Osteoblast (primary cell): ENCODE results near the gene CFAP410. TPM values are rescaled to one million over a fixed set of nuclear protein-coding genes. Genes with fewer than 3 reads are reported as not detected.

Source experiments
- DNase-seq: peaks from one replicate; pipeline ENCODE4 v3.0.0; 2011; ENCODE audit warnings: low spot score, mixed read lengths; ENCODE audit not compliant: insufficient read length; ENCODE audit errors: missing footprints
- H2AFZ ChIP-seq: 2 replicates; pipeline ENCODE4 v1.6.0; 2011; ENCODE audit warnings: mild to moderate bottlenecking, low read length
- H3K27ac ChIP-seq: 2 replicates; pipeline ENCODE4 v1.5.1; 2011; ENCODE audit warnings: mild to moderate bottlenecking, low read depth, low read length, moderate library complexity
- H3K27me3 ChIP-seq: 2 replicates; pipeline ENCODE4 v1.6.0; 2012; ENCODE audit warnings: mild to moderate bottlenecking, control low read depth, inconsistent platforms, low read length, moderate library complexity; ENCODE audit not compliant: insufficient read depth
- H3K36me3 ChIP-seq: 2 replicates; pipeline ENCODE4 v1.5.1; 2011; ENCODE audit warnings: mild to moderate bottlenecking, low read length, control low read depth, moderate library complexity; ENCODE audit not compliant: insufficient read depth
- H3K4me1 ChIP-seq: 2 replicates; pipeline ENCODE4 v1.5.1; 2011; ENCODE audit warnings: mild to moderate bottlenecking, low read length, control low read depth, moderate library complexity; ENCODE audit not compliant: insufficient read depth
- H3K4me2 ChIP-seq: 2 replicates; pipeline ENCODE4 v1.6.0; 2011; ENCODE audit warnings: mild to moderate bottlenecking, low read length; ENCODE audit not compliant: insufficient read depth
- H3K4me3 ChIP-seq: fragments of 200-600 bp; sonication (generic); 3 replicates; pipeline ENCODE4 v1.5.1; 2012; ENCODE audit warnings: mild to moderate bottlenecking, low read length, inconsistent platforms; ENCODE audit not compliant: insufficient read depth
- H3K79me2 ChIP-seq: 2 replicates; pipeline ENCODE4 v1.6.0; 2012; ENCODE audit warnings: mild to moderate bottlenecking, low read length, control low read depth, inconsistent platforms; ENCODE audit not compliant: insufficient read depth
- H3K9me3 ChIP-seq: 2 replicates; pipeline ENCODE4 v1.5.1; 2011; ENCODE audit warnings: low read depth, low read length, control low read depth
- H4K20me1 ChIP-seq: 2 replicates; pipeline ENCODE4 v1.6.0; 2012; ENCODE audit warnings: mild to moderate bottlenecking, low read length, control low read depth; ENCODE audit not compliant: insufficient read depth
- total RNA-seq: library from RNA; depleted of rRNA; stranded (reverse); fragments of >200 nt; gene quantifications from 2 replicates; pipeline ENCODE4 v1.2.3, GENCODE V29; 2012
- TF ChIP-seq, protein P1 (sequence below): IDR thresholded peaks from 2 replicates; pipeline ENCODE4 v1.5.1; 2011; ENCODE audit warnings: mild to moderate bottlenecking, low read depth, low read length, moderate library complexity; ENCODE audit errors: extremely low read depth

CFAP410 gene
- total RNA-seq, 1 donor = 14.5 TPM

DNA sequence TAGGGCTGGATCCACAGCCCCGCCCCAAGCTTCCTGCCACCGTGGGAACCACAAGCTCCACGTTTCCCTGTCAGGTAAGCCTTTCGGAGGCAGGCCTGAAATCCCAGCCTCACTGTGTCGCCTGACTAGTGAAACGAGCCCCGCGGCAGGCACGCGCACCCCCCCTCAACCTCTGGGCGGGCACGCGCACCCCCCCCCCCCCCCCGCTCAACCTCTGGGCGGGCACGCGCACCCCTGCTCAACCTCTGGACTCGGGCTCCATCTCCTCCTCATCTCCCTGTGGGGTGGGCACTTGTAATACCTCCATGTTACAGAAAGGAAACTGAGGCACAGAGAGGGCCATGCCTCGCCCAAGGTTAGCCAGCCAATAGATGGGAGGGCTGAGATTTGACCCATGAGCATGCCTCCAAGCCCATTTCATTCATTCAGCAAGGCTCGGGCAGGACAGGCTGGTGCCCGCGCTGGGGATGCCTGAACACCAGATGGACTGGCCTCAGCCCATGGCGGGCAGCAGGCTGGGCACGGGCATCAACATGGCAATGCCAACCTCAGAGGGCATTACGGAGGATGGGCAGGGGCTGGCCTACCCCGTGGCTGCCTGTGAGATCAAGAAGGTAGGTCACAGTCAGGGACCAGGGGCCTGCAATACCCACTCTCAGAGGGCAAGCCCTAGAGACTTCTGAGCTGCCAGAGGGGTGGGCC, 4.7 kb downstream of the CFAP410 start:
- peaks cover 7% of the 10 kb centered on the region for H3K4me1 ChIP-seq
- no peaks in the 10 kb centered on the region for H3K27me3 ChIP-seq

DNA sequence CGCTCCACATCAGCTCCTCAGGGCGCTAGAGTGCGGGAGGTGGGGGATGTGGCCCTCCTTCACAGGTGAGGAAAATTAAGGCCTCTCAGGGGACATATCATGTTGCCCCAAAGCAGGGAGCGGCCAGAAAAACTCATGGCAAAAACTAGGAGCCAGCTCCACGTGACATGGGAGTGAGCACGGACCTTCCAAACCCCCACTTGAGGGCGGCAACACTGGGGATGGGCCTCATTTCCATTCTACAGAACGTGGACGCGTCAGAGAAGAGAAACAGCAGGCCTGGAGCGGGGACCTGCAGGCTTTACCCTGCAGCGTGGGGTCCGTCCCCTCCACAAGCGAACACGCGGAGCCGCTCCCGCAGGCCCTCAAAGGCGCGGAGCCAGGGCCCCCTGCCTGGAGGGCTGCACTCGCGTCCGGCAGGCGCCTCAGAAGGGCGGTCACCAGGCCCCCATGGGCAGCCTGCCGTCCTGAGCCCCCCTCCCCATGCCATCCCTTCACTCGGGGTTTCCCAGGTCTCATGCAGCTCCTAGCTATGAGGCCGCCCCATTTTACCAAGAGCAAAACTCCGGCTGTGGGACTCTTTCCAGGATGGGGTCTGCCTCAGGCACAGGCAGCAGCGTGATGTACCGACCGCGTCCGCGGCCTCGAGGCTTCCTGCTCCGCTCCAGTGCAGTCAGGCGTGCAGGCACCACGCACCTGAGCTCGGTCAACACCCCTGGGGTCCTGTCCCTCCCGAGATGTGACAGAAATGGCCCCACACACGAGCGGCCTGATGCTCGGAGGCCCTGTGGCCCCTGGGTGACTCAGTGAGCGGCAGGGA, 5.5 kb downstream of the CFAP410 start:
- H3K36me3 ChIP-seq = peaks cover 6% of the 10 kb centered on the region
- H4K20me1 ChIP-seq = peaks cover 3% of the 10 kb centered on the region
- H3K79me2 ChIP-seq = no peaks in the 10 kb centered on the region
- H3K9me3 ChIP-seq = no peaks in the 10 kb centered on the region
- H3K27ac ChIP-seq = no peak overlapping the region
- no peak for DNase-seq
- no peak overlapping the region for H3K4me3 ChIP-seq
- TF ChIP-seq, protein P1, sequence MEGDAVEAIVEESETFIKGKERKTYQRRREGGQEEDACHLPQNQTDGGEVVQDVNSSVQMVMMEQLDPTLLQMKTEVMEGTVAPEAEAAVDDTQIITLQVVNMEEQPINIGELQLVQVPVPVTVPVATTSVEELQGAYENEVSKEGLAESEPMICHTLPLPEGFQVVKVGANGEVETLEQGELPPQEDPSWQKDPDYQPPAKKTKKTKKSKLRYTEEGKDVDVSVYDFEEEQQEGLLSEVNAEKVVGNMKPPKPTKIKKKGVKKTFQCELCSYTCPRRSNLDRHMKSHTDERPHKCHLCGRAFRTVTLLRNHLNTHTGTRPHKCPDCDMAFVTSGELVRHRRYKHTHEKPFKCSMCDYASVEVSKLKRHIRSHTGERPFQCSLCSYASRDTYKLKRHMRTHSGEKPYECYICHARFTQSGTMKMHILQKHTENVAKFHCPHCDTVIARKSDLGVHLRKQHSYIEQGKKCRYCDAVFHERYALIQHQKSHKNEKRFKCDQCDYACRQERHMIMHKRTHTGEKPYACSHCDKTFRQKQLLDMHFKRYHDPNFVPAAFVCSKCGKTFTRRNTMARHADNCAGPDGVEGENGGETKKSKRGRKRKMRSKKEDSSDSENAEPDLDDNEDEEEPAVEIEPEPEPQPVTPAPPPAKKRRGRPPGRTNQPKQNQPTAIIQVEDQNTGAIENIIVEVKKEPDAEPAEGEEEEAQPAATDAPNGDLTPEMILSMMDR = no peak
- no peak overlapping the region for H2AFZ ChIP-seq
- peaks cover 6% of the 10 kb centered on the region for H3K4me1 ChIP-seq
- H3K4me2 ChIP-seq = no peak overlapping the region
- no peaks in the 10 kb centered on the region for H3K27me3 ChIP-seq

More for the DNA sequence above, 4.7 kb downstream of the CFAP410 start:
- H3K4me3 ChIP-seq = no peak overlapping the region
- H3K27ac ChIP-seq = no peak overlapping the region
- H4K20me1 ChIP-seq = peaks cover 3% of the 10 kb centered on the region
- TF ChIP-seq, protein P1 = no peak
- H3K9me3 ChIP-seq = no peaks in the 10 kb centered on the region
- no peaks in the 10 kb centered on the region for H3K79me2 ChIP-seq
- peaks cover 6% of the 10 kb centered on the region for H3K36me3 ChIP-seq
- H2AFZ ChIP-seq = no peak overlapping the region
- no peak for DNase-seq
- no peak overlapping the region for H3K4me2 ChIP-seq

DNA sequence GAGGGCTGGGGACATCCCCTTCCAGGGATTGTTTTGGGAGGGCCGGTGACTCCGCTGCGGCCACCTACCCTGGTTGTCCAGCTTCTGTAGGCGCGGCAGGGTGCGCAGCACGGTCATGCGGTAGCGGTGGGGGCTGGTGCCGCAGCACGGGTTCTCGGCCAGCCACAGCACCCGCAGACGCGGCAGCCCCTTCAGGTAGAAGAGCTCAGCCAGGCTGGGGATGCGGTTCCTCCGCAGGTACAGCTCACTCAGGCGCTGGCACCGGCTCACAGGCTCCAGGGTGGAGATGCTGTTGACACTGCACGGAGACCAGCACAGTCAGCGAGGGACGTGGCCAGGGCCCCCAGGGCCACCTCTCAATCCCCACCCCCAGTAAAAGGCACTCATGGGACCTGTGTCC, 6.2 kb downstream of the CFAP410 start:
- DNase-seq = no peak
- Histone ChIP-seq H3K9me3 (no peaks in the 10 kb centered on the region), H3K27ac (no peak overlapping the region), H3K79me2 (no peaks in the 10 kb centered on the region), H3K36me3 (peaks cover 6% of the 10 kb centered on the region), H3K4me1 (peaks cover 1% of the 10 kb centered on the region), H3K27me3 (no peaks in the 10 kb centered on the region), H3K4me3 (no peak overlapping the region), H3K4me2 (no peak overlapping the region), H2AFZ (no peak overlapping the region), H4K20me1 (no peaks in the 10 kb centered on the region)
- TF ChIP-seq, protein P1 = no peak

DNA sequence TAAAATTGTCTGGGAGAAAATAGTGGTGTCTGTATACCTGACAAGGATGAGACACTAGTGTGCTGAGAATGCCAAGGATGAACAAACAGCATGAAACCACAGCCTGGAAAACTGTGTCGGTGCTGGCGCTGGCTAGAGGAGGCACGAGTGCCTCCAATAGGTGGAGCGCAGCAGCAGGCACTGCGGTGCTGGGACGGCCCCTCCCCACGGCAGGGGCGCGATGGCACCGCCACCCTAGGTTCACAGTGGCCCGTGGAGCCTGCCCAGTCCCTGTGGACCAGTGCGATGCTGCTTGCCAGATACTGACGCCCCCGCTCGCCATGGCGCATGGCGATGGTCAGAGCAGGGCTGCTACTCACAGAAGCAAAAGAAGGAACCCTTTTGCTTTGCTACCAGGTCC, 6.8 kb downstream of the CFAP410 start:
- H3K4me2 ChIP-seq = no peak overlapping the region
- no peaks in the 10 kb centered on the region for H3K4me1 ChIP-seq
- H3K79me2 ChIP-seq = no peaks in the 10 kb centered on the region
- H3K27me3 ChIP-seq = no peaks in the 10 kb centered on the region
- H3K9me3 ChIP-seq = no peaks in the 10 kb centered on the region
- no peaks in the 10 kb centered on the region for H4K20me1 ChIP-seq
- no peak for DNase-seq
- H2AFZ ChIP-seq = no peak overlapping the region
- H3K27ac ChIP-seq = no peak overlapping the region
- H3K36me3 ChIP-seq = peaks cover 6% of the 10 kb centered on the region
- TF ChIP-seq, protein P1 = no peak
- no peak overlapping the region for H3K4me3 ChIP-seq
